Stimulated activated CD4-positive, alpha-beta T cell treated with anti-CD3 and anti-CD28 coated beads, Interleukin-1b, Interleukin-23, amount 100 ng/mL, for 24 hours (primary cell): Measurements from ENCODE around the gene NABP1.

ENCODE experiments used
- DNase-seq, 4 experiments: peaks; one replicate each; pipeline ENCODE4 v3.0.0-alpha.2; 2020; ENCODE audit warnings: low read depth in 4 of 4, low spot score in 1 of 4

The NABP1 gene

GRCh38 chr2:191646163-191646902 is 31.6 kb upstream of the NABP1 start:
- DNase-seq, result no peak

GRCh38 chr2:191649519-191649918 is 28.4 kb upstream of the NABP1 start:
- DNase-seq, result no peak

- DNase-seq, result no peak
Observed at GRCh38 chr2:191650896-191651773, 26.8 kb upstream of the NABP1 start.

- no peak for DNase-seq
Observed at GRCh38 chr2:191653667-191654391, 24.1 kb upstream of the NABP1 start.

GRCh38 chr2:191656391-191656790 is 21.5 kb upstream of the NABP1 start:
- no peak for DNase-seq

GRCh38 chr2:191656792-191657191 is 21.1 kb upstream of the NABP1 start:
- DNase-seq, result no peak

- DNase-seq, result no peak
Observed at GRCh38 chr2:191657977-191658376, 20.0 kb upstream of the NABP1 start.

GRCh38 chr2:191659198-191659597 is 18.7 kb upstream of the NABP1 start:
- no peak for DNase-seq

- no peak for DNase-seq
Observed at GRCh38 chr2:191660575-191660974, 17.4 kb upstream of the NABP1 start.

GRCh38 chr2:191661097-191661924 is 16.6 kb upstream of the NABP1 start:
- no peak for DNase-seq

GRCh38 chr2:191664823-191665677 is 12.9 kb upstream of the NABP1 start:
- DNase-seq, result no peak

GRCh38 chr2:191666226-191666625 is 11.7 kb upstream of the NABP1 start:
- DNase-seq, result no peak

- no peak for DNase-seq
Observed at GRCh38 chr2:191666732-191667131, 11.2 kb upstream of the NABP1 start.

- DNase-seq, result no peak
Observed at GRCh38 chr2:191670076-191670475, 7.9 kb upstream of the NABP1 start.

GRCh38 chr2:191670787-191671186 is 7.1 kb upstream of the NABP1 start:
- DNase-seq, result no peak

GRCh38 chr2:191675807-191676721 is 1.9 kb upstream of the NABP1 start:
- DNase-seq, result peak in 2 of 4 experiments; percentile 21 to 40

- DNase-seq, result peak in 2 of 4 experiments; percentile 36 to 48
Observed at GRCh38 chr2:191676790-191677645, 918 bp upstream of the NABP1 start.
